Right cardiac atrium (tissue), 5 donors: ENCODE data around the gene MEGF11. TPM values are rescaled to one million over a fixed set of nuclear protein-coding genes. Genes with fewer than 3 reads are reported as not detected.
"Not testable (repeated sequence)": the region's sequence is repeated elsewhere in the genome, so short reads cannot be mapped to it uniquely, and the experiment has no call there.

Source experiments
- ATAC-seq, 2 donors: fragments of 200-7000 bp; cut with Tn5 transposase; one replicate each; pipeline versions ENCODE4 v1.8.0 to v1.9.1; 2020; ENCODE audit warnings: moderate library complexity in 2 of 2, mild to moderate bottlenecking in 1 of 2
- DNase-seq, 3 donors: peaks; one replicate each; pipeline ENCODE4 v3.0.0-alpha.2; 2020
- H3K27ac ChIP-seq: one replicate; pipeline ENCODE4 v1.5.1; 2013; ENCODE audit warnings: mild to moderate bottlenecking, low read length, control low read depth, moderate library complexity
- H3K27me3 ChIP-seq: one replicate; pipeline ENCODE4 v1.6.1; 2013; ENCODE audit not compliant: control insufficient read depth, insufficient read depth
- H3K4me1 ChIP-seq: one replicate; pipeline ENCODE4 v1.6.1; 2013; ENCODE audit warnings: low read length; ENCODE audit not compliant: control insufficient read depth, insufficient read depth
- H3K4me3 ChIP-seq: one replicate; pipeline ENCODE4 v1.5.1; 2013; ENCODE audit warnings: low read length, control low read depth
- H3K9me3 ChIP-seq: one replicate; pipeline ENCODE4 v1.6.1; 2013; ENCODE audit warnings: low read length; ENCODE audit not compliant: control insufficient read depth
- WGBS: extraction: QIAGEN DNeasy Blood & Tissue Kit; methylation state at CpG from one replicate; pipeline ENCODE4 v1.1.7; 2013; 5-methylcytosine and 5-hydroxymethylcytosine counted together
- intact Hi-C, 4 donors: fragments of 100-400 bp; cut with DNase I; formaldehyde crosslinking; loops; one replicate each; pipeline versions ENCODE4 v1.11.0 to v1.14.0; 2022 to 2023
- polyA plus RNA-seq: library from polyadenylated mRNA; stranded (reverse); fragments of 200-250 nt; gene quantifications from one replicate; pipeline ENCODE4 v1.2.3, GENCODE V29; 2013
- total RNA-seq, 4 donors: library from RNA; stranded (reverse); fragmentation: NEBNext Ultra II Directional; extraction: Animal tissue kit (Norgen Biotek cat#: 25700); gene quantifications; one replicate each; pipeline ENCODE4 v1.2.1, GENCODE V29; 2021
- donor health status: healthy with polysubstance abuse.
- donor health status: DM: no; HTN: yes; CAD: no.
- donor health status: DM: no; HTN: no; CAD: no.
- donor health status: DM: no; HTN: yes; CAD: no; lungs with severe emphysema.
- donor health status: DM: yes; HTN: yes; CAD: no.

MEGF11 gene
- total and polyA plus RNA-seq, 5 donors, result 0.08 to 0.11 (median 0.11) TPM; not detected in 2

- DNase-seq (no peak), ATAC-seq (no peak)
- no peak overlapping the region for H3K27ac ChIP-seq
- H3K4me1 ChIP-seq, result no peaks in the 10 kb centered on the region
- intact Hi-C loops, result no loop called here
- H3K4me3 ChIP-seq, result no peak overlapping the region
- WGBS, result 79% methylated on average over 7 of the region's 7 CpGs
- no peaks in the 10 kb centered on the region for H3K27me3 ChIP-seq
- no peaks in the 10 kb centered on the region for H3K9me3 ChIP-seq
Measured at GRCh38 chr15:66006986-66007385, 246.6 kb downstream of the MEGF11 start.

- H3K4me3 ChIP-seq, result no peak overlapping the region
- DNase-seq (no peak), ATAC-seq (no peak)
- no peak overlapping the region for H3K27ac ChIP-seq
- H3K9me3 ChIP-seq, result no peaks in the 10 kb centered on the region
- intact Hi-C loops, result no loop called here
- H3K4me1 ChIP-seq, result no peaks in the 10 kb centered on the region
- 40% methylated on average over 6 of the region's 6 CpGs for WGBS
- no peaks in the 10 kb centered on the region for H3K27me3 ChIP-seq
Measured at GRCh38 chr15:66004618-66005262, 248.8 kb downstream of the MEGF11 start.

GRCh38 chr15:66003129-66003528 is 250.4 kb downstream of the MEGF11 start:
- intact Hi-C loops, H3K27me3 ChIP-seq: not testable (repeated sequence)
- WGBS, result 85% methylated on average over 4 of the region's 4 CpGs

GRCh38 chr15:66001717-66002426 is 251.7 kb downstream of the MEGF11 start:
- no peak overlapping the region for H3K4me3 ChIP-seq
- H3K27ac ChIP-seq, result no peak overlapping the region
- H3K9me3 ChIP-seq, result no peaks in the 10 kb centered on the region
- H3K27me3 ChIP-seq, result no peaks in the 10 kb centered on the region
- WGBS, result 17% methylated on average over 8 of the region's 8 CpGs
- H3K4me1 ChIP-seq, result no peaks in the 10 kb centered on the region
- intact Hi-C loops, result no loop called here
- no peak for ATAC-seq
- DNase-seq, result no peak

More at GRCh38 chr15:66003129-66003528, 250.4 kb downstream of the MEGF11 start:
- not testable (repeated sequence) for H3K27ac ChIP-seq, H3K4me3 ChIP-seq, ATAC-seq, H3K4me1 ChIP-seq, DNase-seq, H3K9me3 ChIP-seq

- 50% methylated on average over 5 of the region's 5 CpGs for WGBS
- no peak for DNase-seq
- Histone ChIP-seq H3K4me3 (no peak overlapping the region), H3K9me3 (no peaks in the 10 kb centered on the region), H3K27ac (no peak overlapping the region), H3K27me3 (no peaks in the 10 kb centered on the region), H3K4me1 (no peaks in the 10 kb centered on the region)
- no peak for ATAC-seq
- intact Hi-C loops, result no loop called here
Measured at GRCh38 chr15:66001042-66001441, 252.5 kb downstream of the MEGF11 start.

GRCh38 chr15:65998486-65998885 is 255.1 kb downstream of the MEGF11 start:
- no peaks in the 10 kb centered on the region for H3K27me3 ChIP-seq
- intact Hi-C loops, result loop anchor here in 1 of 4 donors (10.0 kb wide), 1 partner anchor 276 kb away; no protein-coding TSS in a partner anchor
- 52% methylated on average over 9 of the region's 9 CpGs for WGBS
- no peak overlapping the region for H3K4me3 ChIP-seq
- no peaks in the 10 kb centered on the region for H3K9me3 ChIP-seq
- H3K4me1 ChIP-seq, result no peaks in the 10 kb centered on the region
- DNase-seq, result no peak
- ATAC-seq, result no peak
- H3K27ac ChIP-seq, result no peak overlapping the region

- DNase-seq (no peak), ATAC-seq (no peak)
- no peaks in the 10 kb centered on the region for H3K9me3 ChIP-seq
- no peaks in the 10 kb centered on the region for H3K27me3 ChIP-seq
- H3K4me3 ChIP-seq, result no peak overlapping the region
- intact Hi-C loops, result loop anchor here in 1 of 4 donors (10.0 kb wide), 1 partner anchor 278 kb away; no protein-coding TSS in a partner anchor
- H3K4me1 ChIP-seq, result no peaks in the 10 kb centered on the region
- 54% methylated on average over 5 of the region's 5 CpGs for WGBS
- H3K27ac ChIP-seq, result no peak overlapping the region
Measured at GRCh38 chr15:65996901-65997300, 256.6 kb downstream of the MEGF11 start.

- no peaks in the 10 kb centered on the region for H3K4me1 ChIP-seq
- no peak for DNase-seq
- H3K4me3 ChIP-seq, result no peak overlapping the region
- ATAC-seq, result no peak
- H3K27me3 ChIP-seq, result no peaks in the 10 kb centered on the region
- H3K27ac ChIP-seq, result no peak overlapping the region
- H3K9me3 ChIP-seq, result no peaks in the 10 kb centered on the region
- WGBS, result 64% methylated on average over 4 of the region's 4 CpGs
- intact Hi-C loops, result loop anchor here in 1 of 4 donors (10.0 kb wide), 1 partner anchor 280 kb away; no protein-coding TSS in a partner anchor
Measured at GRCh38 chr15:65994832-65995231, 258.7 kb downstream of the MEGF11 start.

GRCh38 chr15:65993762-65994161 is 259.8 kb downstream of the MEGF11 start:
- 58% methylated on average over 7 of the region's 7 CpGs for WGBS
- H3K9me3 ChIP-seq, result no peaks in the 10 kb centered on the region
- H3K4me1 ChIP-seq, result no peaks in the 10 kb centered on the region
- H3K27me3 ChIP-seq, result no peaks in the 10 kb centered on the region
- no peak overlapping the region for H3K4me3 ChIP-seq
- no peak overlapping the region for H3K27ac ChIP-seq
- intact Hi-C loops, result loop anchor here in 1 of 4 donors (10.0 kb wide), 1 partner anchor 281 kb away; no protein-coding TSS in a partner anchor
- ATAC-seq, result no peak
- DNase-seq, result no peak

GRCh38 chr15:65993236-65993635 is 260.3 kb downstream of the MEGF11 start:
- Histone ChIP-seq H3K4me3 (no peak overlapping the region), H3K4me1 (no peaks in the 10 kb centered on the region), H3K9me3 (no peaks in the 10 kb centered on the region), H3K27me3 (no peaks in the 10 kb centered on the region), H3K27ac (no peak overlapping the region)
- intact Hi-C loops, result loop anchor here in 1 of 4 donors (10.0 kb wide), 1 partner anchor 282 kb away; no protein-coding TSS in a partner anchor
- ATAC-seq (no peak), DNase-seq (no peak)
- WGBS, result 39% methylated on average over 5 of the region's 5 CpGs
